ENCODE measurements around the gene PDE12. TPM values are rescaled to one million over a fixed set of nuclear protein-coding genes. Genes with fewer than 3 reads are reported as not detected.

The PDE12 gene
- total and polyA plus RNA-seq, 2 of the 13 experiments (the other 11 are each of a cell fraction or from before 2014, with no cell fraction given), result 9.0 to 17.8 TPM

DNA sequence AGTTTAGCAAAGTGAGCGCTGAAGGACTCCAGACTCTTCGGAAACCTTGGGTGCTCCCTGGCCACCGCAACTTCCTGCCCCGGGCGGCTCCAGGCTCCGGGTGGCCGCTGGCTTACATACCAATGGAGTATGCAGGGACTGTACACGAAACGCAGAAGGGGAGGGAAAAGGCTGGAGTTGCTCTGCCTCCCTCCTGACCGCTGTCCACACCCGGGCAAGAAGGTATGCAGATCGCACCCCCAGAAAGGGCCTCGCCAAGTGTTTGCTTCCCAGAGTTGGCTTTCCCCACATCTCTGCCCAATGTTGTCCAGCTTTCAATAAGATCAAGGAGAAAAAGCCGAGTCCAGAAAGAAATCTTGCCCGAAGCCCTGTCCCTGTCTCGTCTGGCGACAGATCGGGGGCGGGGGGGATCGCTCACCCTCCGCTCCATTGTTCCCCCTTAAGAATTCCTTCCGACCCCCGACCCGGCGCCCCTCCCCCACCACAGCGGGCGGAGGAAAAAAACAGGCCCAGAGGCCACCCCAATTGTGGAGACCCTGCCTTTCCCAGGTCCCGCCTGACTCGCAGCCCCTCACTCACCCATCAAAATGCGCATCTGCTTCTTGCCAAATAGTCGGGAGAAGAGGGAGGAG, 40.5 kb downstream of the PDE12 start (continued):
- peak; percentile 16; the same call in 1 of the 2 replicates for TF ChIP-seq ZNF574 (CRISPR knock-in tag; IDR thresholded peaks at IDR 0.05)
- TF ChIP-seq SOX13 (IDR thresholded peaks at IDR 0.05), result no peak
- no peak; a peak in 1 of 4 replicates for TF ChIP-seq SOX13 (CRISPR knock-in tag; conservative IDR thresholded peaks at IDR 0.05 in 1 of 2, IDR thresholded peaks at IDR 0.05 in 1 of 2)
- TF ChIP-seq ZBTB25 (CRISPR knock-in tag; IDR thresholded peaks at IDR 0.05), result no peak
- TF ChIP-seq, protein P1, sequence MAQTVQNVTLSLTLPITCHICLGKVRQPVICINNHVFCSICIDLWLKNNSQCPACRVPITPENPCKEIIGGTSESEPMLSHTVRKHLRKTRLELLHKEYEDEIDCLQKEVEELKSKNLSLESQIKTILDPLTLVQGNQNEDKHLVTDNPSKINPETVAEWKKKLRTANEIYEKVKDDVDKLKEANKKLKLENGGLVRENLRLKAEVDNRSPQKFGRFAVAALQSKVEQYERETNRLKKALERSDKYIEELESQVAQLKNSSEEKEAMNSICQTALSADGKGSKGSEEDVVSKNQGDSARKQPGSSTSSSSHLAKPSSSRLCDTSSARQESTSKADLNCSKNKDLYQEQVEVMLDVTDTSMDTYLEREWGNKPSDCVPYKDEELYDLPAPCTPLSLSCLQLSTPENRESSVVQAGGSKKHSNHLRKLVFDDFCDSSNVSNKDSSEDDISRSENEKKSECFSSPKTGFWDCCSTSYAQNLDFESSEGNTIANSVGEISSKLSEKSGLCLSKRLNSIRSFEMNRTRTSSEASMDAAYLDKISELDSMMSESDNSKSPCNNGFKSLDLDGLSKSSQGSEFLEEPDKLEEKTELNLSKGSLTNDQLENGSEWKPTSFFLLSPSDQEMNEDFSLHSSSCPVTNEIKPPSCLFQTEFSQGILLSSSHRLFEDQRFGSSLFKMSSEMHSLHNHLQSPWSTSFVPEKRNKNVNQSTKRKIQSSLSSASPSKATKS (CRISPR knock-in tag; IDR thresholded peaks at IDR 0.05), result peak; percentile 65; the same call in 1 of the 2 replicates
- TF ChIP-seq ZFP36L2 (CRISPR knock-in tag; IDR thresholded peaks at IDR 0.05), result no peak
- TF ChIP-seq ZNF784 (CRISPR knock-in tag; IDR thresholded peaks at IDR 0.05; ENCODE audit: borderline replicate concordance), result no peak
- TF ChIP-seq BCLAF1 (IDR thresholded peaks at IDR 0.05), result no peak
- no peak for TF ChIP-seq HIC2 (CRISPR knock-in tag; IDR thresholded peaks at IDR 0.05; ENCODE audit: low read depth)
- TF ChIP-seq, protein P2, sequence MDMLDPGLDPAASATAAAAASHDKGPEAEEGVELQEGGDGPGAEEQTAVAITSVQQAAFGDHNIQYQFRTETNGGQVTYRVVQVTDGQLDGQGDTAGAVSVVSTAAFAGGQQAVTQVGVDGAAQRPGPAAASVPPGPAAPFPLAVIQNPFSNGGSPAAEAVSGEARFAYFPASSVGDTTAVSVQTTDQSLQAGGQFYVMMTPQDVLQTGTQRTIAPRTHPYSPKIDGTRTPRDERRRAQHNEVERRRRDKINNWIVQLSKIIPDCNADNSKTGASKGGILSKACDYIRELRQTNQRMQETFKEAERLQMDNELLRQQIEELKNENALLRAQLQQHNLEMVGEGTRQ (IDR thresholded peaks at IDR 0.05; ENCODE audit: low read depth, low read length), result no peak
- TF ChIP-seq, protein P2 (CRISPR knock-in tag; IDR thresholded peaks at IDR 0.05; ENCODE audit: borderline replicate concordance), result no peak
- no peak for TF ChIP-seq ARNT (IDR thresholded peaks at IDR 0.05)

Measured in HepG2 (cell line).